DMS53 (cell line): Measurements from ENCODE around the gene SPON1.
"Not testable (repeated sequence)": the region's sequence is repeated elsewhere in the genome, so short reads cannot be mapped to it uniquely, and the experiment has no call there.

Source experiments
- DNase-seq: peaks from one replicate; lab custom pipeline; 2025; lab: John Stamatoyannopoulos, UW

Gene SPON1

GRCh38 chr11:13962562-13963168 is at the start of gene SPON1:
TSS of gene SPON1 (plus strand) at chr11:13962723. CDS start at chr11:13962905, 182 bp downstream.
- DNase-seq = peak; percentile 66

DNA sequence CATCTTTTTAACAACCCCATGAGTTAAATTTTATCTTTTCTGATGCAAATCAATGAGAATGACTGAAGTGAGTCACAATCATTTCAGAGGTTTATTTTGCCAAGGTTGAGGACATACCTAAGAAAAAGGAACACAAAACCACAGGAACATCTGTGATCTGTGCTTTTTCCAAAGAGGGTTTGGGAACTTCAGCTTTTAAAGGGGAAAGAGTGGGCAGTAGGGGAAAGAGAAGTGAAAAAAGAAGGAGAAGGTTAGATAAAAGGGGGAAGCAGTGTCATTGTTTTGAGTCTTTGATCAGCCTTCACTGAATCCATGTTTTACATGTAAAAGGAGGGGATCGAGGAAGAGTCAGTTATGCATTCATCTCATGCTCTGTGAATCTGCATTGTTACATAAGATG is 45.3 kb upstream of the SPON1 start:
- DNase-seq = no peak

DNA sequence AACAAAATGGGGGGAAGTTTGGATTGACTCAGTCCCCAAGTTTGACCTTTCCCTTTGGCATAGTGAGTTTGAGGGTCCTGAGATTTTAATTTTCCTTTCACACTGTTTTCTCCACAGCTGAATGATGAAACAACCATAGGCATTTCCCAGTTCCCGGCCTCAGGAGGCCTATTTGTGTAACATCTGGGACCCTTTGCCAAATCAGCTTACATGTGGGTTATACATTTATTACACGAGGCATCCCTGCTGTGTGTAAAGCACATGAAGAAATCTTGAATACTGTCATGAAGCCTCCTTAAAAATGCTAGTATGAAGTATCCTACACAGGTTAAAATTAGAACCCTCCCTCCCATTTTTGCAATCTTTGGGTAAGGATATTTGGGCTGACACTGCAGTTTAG is 44.6 kb upstream of the SPON1 start:
- no peak for DNase-seq

GRCh38 chr11:13920756-13921155 is 41.8 kb upstream of the SPON1 start:
- no peak for DNase-seq

DNA sequence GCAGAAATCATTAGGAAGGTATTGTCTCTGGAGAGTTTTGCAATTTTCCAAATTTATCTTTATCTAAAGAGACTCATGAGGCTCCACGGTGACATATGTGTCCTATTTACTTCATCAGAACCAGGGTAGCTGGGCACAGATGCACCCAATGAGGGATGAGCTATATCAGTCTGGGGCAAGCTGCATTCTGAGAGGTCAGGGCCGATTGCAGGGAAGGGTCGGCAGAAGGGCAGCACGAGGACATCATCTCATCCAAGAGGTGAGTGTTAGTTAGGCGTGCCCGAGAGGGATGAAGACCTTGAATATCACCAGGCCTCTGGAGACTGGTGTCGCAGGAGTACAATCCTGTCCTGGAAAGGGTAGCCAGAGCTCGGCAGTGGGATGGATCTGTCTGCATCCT is 41.0 kb upstream of the SPON1 start:
- no peak for DNase-seq

- no peak for DNase-seq
These were observed 39.3 kb upstream of the SPON1 start for GRCh38 chr11:13923182-13923581.

DNA sequence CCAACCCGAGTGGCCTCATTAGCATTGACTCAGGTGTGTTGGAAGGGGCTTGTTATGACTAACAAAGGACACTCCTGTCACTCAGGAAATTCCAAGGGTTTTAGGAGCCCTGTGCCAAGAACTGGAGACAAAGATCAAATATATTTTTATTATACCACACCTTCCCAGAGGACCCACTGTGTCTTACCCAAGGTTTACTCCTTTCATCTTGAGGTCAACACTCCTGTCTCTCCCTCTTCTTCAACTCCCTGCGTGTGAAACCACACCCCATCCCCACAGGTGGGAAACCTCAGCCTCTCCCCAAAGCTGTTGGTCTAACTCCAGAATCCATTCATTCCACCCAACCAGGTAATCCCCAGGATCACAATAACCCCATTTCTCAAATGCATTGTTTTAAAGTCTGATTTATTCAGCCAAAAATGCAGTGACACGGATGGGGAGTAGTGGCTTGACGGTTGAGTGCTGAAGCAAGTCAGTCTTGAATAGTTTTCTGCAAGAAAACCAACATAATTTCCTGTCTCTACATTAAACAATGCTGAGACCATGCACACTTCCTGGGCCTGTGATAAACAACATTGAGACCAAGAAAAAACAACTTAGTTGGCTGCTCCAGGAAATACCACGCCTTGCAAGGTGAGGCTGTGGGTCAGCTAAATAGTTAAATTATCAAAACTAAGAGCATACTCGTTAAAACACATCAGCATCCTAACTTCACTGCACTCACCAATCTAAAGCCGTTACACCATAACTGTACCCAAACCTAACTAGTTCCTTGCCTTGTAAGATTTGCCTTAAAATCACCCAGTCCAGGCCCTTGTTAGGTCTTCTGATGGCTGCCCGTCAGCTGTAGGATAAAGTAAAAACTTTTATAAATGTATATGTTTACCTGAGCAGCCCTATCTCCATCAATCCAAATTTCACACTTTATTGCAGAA is 38.5 kb upstream of the SPON1 start:
- DNase-seq = no peak

DNA sequence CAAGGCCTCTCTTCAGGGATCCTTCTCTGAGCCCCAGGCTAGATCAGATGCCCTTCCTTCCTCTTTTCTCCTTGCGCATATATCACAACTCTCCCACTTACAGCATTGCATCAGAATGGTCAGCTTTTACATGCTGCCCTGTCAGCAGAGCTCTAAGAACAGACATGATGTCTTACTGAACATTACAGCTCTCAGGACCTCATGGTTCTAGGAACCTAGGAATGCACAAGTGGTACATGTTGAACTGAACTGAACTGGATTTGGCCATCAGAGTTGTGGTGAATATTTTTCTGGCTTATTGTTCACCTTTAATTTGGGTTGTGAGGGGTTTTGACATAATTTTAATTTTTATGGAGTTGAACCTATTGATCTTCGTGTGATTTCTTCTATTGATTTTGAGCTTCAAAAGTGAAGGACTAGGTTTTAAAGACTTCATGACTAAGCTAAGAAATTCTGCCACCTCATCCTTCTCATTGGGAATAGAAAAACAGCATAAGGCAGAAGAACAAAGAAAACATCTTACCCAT is 37.7 kb upstream of the SPON1 start:
- no peak for DNase-seq

- not testable (repeated sequence) for DNase-seq
These were observed 36.2 kb upstream of the SPON1 start for GRCh38 chr11:13926366-13926765.

DNA sequence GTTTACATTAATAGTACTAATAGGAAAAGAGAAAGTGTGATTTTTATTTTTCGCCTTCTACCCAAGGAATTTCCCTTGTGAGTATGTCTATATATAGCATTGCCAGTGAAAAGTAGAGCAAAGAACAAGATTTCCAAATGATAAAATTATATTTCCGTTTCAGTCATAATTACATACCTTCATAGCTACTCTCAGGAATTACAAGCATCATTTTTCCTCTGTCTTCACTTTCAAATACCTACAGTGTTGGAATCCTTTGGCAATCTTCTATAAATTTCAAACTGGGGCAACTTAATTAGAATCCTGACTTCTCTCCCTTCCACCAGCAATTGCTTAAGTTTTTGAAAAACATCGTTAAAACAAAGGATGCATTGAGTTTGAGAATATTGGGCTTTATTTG is 35.5 kb upstream of the SPON1 start:
- no peak for DNase-seq

- DNase-seq = no peak
These were observed 35.0 kb upstream of the SPON1 start for GRCh38 chr11:13927481-13927880.

- peak; percentile 98 for DNase-seq
These were observed 33.8 kb upstream of the SPON1 start for GRCh38 chr11:13928566-13929251.

DNA sequence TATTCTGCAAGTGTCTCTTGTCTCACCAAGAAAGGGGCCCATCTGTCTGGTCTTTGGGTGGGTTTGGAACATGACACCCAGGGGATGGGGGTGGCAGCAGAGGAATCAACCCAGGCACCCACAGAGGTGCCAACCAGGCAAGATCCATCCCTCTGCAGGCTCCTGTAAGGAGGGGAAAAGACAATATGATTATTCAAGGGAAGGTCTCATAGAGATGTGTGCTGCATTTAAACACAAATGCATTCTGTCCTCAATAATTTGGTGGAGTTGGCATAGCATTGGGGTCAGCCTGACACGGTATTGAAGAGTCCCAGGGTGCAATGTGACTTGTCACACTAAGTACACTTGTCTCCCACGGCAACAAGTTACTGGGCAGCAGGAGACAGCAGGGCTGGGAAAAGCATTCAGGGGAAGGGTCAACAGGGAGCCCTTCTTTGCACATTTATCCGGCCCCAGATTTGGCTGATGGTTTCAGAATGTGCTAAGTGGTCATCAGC is 33.1 kb upstream of the SPON1 start:
- DNase-seq = peak; percentile 71

GRCh38 chr11:13931356-13931755 is 31.2 kb upstream of the SPON1 start:
- DNase-seq = no peak

DNA sequence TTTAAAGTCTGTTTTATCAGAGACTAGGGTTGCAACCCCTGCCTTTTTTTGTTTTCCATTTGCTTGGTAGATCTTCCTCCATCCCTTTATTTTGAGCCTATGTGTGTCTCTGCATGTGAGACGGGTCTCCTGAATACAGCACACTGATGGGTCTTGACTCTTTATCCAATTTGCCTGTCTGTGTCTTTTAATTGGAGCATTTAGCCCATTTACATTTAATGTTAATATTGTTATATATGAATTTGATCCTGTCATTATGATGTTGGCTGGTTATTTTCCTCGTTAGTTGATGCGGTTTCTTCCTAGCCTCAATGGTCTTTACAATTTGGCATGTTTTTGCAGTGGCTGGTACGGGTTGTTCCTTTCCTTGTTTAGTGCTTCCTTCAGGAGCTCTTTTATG is 25.4 kb upstream of the SPON1 start:
- DNase-seq = not testable (repeated sequence)

DNA sequence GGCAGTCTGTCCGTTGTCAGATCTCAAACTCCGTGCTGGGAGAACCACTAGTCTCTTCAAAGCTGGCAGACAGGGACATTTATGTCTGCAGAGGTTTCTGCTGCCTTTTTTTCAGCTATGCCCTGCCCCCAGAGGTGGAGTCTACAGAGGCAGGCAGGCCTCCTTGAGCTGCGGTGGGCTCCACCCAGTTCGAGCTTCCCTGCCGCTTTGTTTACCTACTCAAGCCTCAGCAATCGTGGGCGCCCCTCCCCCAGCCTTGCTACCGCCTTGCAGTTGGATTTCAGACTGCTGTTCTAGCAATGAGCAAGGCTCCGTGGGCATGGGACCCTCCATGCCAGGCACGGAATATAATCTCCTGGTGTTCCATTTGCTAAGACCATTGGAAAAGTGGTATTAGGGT is 23.7 kb upstream of the SPON1 start:
- DNase-seq = not testable (repeated sequence)

GRCh38 chr11:13939961-13940906 is 22.3 kb upstream of the SPON1 start:
- DNase-seq = no peak

DNA sequence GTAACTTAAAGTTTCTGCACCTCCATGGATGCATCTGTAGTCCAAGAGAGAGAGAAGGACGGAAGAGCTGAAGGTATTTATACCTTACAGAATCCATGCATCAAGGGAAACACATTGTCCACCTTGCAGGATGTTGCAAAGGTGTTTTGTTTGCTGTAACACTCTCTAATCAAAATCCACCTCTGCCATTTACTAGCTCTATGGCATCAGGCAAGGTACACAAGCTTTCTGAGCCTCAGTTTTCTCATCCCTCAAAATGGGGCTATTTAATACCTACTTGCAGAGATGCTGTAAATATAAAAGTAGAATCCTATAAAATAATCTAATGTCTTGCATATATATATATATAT is 21.6 kb upstream of the SPON1 start:
- no peak for DNase-seq

- no peak for DNase-seq
These were observed 20.7 kb upstream of the SPON1 start for GRCh38 chr11:13941775-13942174.

- no peak for DNase-seq
These were observed 20.1 kb upstream of the SPON1 start for GRCh38 chr11:13942378-13942777.

DNA sequence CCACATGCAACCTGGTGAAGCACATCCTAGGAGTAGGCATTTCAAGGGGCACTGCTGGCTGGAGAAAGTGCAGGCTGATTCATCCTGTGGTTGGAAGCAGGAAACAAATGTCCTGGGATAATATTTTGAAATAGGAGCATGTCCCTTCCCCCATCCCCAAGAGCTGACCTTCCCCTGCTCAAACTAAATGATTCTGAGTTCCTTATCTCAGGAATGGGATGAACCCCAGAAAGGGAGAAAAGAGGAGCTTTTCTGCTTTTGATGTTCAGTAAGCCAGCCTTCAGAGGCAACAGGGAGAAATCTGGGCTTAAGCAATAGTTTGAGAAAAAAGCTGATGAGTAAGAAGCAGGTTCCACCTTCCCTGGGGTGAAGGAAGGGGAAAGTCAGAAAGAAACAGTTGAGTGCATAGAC is 19.5 kb upstream of the SPON1 start:
- peak; percentile 15 for DNase-seq
